ENCODE data around the gene MTUS2.

GRCh38 chr13:29143847-29144246 lies 323.7 kb downstream of the MTUS2 start:
- TF ChIP-seq CTCF (IDR thresholded peaks at IDR 0.05) (no peak), ZFX (IDR thresholded peaks at IDR 0.05; ENCODE audit: borderline replicate concordance) (no peak)

Data from 22Rv1 (cell line).